ENCODE measurements around the gene NIM1K. TPM values are rescaled to one million over a fixed set of nuclear protein-coding genes. Genes with fewer than 3 reads are reported as not detected.

Gene NIM1K
- total RNA-seq, 1 donor, result 1.9 TPM

DNA sequence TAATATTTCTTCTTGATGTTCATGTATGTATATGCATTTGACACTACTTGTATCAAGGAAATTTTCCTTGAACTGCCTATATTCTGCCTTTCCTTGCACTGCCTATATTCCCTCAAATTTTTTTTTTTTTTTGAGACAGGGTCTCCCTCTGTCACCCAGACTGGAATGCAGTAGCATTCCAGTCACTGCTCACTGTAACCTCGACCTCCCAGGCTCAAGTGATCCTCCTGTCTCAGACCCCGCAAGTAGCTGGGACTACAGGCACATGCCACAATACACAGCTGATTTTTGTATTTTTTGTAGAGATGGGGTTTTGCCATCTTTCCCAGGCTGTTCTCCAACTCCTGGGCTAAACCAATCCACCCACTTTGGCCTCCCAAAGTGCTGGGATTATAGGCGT lies 117.1 kb downstream of the NIM1K start:
- no peak for DNase-seq (ENCODE audit: low read depth)
- peak overlapping the region; percentile 42 for H3K4me3 ChIP-seq (ENCODE audit: low read depth, low read length)
- TF ChIP-seq, protein P1, sequence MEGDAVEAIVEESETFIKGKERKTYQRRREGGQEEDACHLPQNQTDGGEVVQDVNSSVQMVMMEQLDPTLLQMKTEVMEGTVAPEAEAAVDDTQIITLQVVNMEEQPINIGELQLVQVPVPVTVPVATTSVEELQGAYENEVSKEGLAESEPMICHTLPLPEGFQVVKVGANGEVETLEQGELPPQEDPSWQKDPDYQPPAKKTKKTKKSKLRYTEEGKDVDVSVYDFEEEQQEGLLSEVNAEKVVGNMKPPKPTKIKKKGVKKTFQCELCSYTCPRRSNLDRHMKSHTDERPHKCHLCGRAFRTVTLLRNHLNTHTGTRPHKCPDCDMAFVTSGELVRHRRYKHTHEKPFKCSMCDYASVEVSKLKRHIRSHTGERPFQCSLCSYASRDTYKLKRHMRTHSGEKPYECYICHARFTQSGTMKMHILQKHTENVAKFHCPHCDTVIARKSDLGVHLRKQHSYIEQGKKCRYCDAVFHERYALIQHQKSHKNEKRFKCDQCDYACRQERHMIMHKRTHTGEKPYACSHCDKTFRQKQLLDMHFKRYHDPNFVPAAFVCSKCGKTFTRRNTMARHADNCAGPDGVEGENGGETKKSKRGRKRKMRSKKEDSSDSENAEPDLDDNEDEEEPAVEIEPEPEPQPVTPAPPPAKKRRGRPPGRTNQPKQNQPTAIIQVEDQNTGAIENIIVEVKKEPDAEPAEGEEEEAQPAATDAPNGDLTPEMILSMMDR (IDR thresholded peaks at IDR 0.05; ENCODE audit: insufficient read depth, low read length), result no peak

DNA sequence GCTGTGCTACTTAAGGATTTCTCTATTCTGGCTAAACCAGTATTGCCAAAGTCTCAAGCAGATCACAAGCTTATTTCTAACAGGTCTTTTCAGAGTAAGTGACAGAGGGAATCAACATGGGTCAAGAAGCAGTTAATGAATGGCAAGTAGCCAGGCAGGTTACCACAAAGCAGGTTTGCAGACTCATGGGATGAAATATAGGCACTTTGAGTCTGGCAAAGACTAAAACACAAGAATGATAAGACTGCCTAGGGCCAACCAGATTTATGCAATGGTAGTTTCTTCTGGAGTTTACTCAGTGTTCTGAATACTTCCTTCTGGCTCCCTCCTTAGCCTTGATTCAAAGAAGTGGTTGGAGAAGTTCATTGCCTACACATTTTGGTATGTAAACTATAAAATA lies 117.6 kb downstream of the NIM1K start:
- DNase-seq (ENCODE audit: low read depth), result peak; percentile 20
- TF ChIP-seq, protein P1 (IDR thresholded peaks at IDR 0.05; ENCODE audit: insufficient read depth, low read length), result no peak
- H3K4me3 ChIP-seq (ENCODE audit: low read depth, low read length), result peak overlapping the region; percentile 42

DNA sequence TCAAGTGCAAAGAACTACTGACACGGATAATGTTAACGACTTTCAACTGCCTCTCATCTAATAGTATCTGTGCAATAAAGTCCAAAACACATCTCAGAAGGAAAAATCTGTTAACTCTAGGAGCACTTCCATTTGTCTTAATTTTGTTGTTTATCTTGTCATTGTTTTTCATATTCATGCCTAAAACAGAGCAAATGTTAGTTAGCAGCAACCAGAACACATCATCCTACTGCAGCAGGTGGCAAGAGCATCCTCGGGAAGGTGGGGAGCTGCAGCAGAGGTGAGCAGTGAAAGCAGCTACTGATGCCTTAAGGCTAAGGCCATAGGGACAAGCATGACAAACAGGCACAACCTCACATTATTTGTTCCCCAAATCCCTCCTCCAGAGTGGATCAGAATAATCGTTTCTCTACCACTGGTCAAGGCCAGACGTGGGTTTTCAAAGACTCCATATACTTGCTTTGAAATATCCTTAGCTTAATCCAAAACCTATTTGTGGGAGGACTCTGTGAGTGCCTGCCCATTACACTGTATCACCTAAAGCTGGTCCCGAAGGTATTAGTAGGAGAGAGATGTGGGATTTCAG lies 120.1 kb downstream of the NIM1K start:
- no peak for DNase-seq (ENCODE audit: low read depth)
- TF ChIP-seq, protein P1 (IDR thresholded peaks at IDR 0.05; ENCODE audit: insufficient read depth, low read length), result no peak

DNA sequence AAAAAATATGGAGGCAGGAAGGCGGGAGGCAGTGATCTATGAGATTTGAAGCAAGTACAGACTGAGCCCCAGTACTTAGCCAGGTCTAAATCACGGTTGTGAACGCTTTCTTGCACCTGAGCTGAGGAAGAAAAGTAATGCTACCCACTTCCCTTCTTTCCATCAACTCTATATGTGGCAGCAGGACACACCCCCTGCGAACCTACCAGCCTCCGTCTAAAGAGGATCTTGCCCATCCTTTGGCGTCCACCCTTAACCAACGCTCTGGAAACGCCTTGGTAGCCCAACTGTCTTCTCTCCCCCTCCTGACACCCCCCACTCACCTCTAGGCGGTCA lies 120.6 kb downstream of the NIM1K start:
- no peak for DNase-seq (ENCODE audit: low read depth)
- TF ChIP-seq, protein P1 (IDR thresholded peaks at IDR 0.05; ENCODE audit: insufficient read depth, low read length), result peak; percentile 8
- peak overlapping the region; percentile 97 for H3K4me3 ChIP-seq (ENCODE audit: low read depth, low read length)

More for the DNA sequence above, 120.1 kb downstream of the NIM1K start:
- peak overlapping the region; percentile 97 for H3K4me3 ChIP-seq (ENCODE audit: low read depth, low read length)

DNA sequence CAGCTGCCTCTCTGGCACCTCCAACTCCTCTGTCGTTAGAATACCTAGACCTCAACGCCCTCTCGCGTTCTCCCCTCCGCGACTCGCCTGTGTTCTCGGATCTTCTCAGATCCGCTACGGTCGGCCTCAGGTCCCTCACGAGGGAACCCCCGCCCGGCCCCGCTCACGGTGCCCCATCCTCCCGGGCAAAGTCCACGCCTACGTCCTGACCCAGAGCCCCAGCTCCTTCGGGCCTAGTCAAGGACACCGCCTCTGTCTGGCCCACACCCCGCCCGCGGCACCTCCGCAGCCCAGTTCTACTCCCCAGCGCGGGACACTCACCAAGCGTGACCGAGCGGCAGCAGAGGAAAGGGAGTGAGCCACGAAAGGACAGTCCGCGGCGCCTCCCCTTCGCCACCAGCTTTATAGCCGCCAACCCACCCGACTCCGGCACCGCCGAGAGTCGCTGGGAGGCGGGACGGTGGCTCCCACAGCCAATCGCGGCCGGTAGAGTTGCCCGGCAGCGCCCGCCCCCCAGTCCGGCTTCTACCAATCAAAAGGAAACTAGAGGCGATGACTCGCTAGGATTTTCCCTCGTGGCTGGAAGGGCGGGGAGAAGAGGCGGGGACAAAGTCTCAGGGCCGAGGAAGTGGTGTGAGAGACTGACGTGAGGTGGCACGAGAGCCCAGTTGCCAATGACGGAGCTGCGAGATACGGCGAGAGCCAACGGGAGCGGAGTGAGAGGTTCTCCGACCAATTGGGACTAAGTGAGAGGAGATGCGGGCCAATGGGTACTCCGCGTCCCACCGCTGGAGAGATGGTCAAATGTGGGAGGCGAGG lies 121.2 kb downstream of the NIM1K start, which contains the start of gene HMGCS1:
Gene HMGCS1 (minus strand): TSS at position 378 of the 819 bp plus-strand sequence. CDS start 14,447 bp downstream, outside the sequence.
- TF ChIP-seq, protein P1 (IDR thresholded peaks at IDR 0.05; ENCODE audit: insufficient read depth, low read length), result no peak
- peak; percentile 100 for DNase-seq (ENCODE audit: low read depth)
- H3K4me3 ChIP-seq (ENCODE audit: low read depth, low read length), result peak within 1 kb of the TSS; percentile 97

DNA sequence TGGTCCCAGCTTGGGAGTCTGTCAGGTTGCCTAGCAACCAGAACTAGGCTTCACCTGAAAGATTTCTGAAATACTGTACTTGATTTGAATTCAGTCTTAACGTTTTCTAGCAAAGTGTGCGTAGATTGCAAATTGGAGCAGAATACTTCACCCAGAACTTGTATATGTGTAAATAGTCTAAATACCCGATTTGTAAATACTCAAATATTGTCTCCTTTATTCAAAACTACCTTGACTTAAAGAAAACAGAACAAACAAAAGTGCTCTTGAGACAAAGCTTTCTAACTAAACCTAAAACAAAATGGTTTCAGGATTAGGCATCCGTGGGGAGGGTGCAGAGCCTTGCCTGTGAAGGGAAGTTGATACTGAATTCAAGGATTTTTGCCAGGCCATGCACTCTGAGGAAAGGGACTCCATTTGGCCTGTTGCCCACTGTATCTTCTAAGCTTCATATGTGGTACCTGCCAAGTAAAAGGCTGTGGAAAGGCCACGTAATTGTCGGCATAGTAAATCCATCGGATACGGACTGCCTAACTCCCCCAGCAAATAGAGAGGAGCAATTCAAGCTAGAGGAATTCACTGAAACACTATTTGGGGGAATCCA lies 121.9 kb downstream of the NIM1K start:
- TF ChIP-seq, protein P1 (IDR thresholded peaks at IDR 0.05; ENCODE audit: insufficient read depth, low read length), result no peak
- DNase-seq (ENCODE audit: low read depth), result no peak

More for the DNA sequence above, 121.9 kb downstream of the NIM1K start:
- H3K4me3 ChIP-seq (ENCODE audit: low read depth, low read length), result peak overlapping the region; percentile 58
